GM18873 (cell line): Measurements from ENCODE around the gene PARPBP.
"Not testable (repeated sequence)": the region's sequence is repeated elsewhere in the genome, so short reads cannot be mapped to it uniquely, and the experiment has no call there.

Experiments used
- ATAC-seq: cut with Tn5 transposase; IDR thresholded peaks from one replicate; pipeline ENCODE4 v1.9.1; 2021; ENCODE audit warnings: mild to moderate bottlenecking, moderate library complexity, moderate number of reproducible peaks; ENCODE audit not compliant: unreplicated experiment, low FRiP score

PARPBP gene

GRCh38 chr12:102147062-102147587 lies 27.1 kb downstream of the PARPBP start:
- ATAC-seq, result not testable (repeated sequence)

GRCh38 chr12:102155206-102155605 lies 35.2 kb downstream of the PARPBP start:
- not testable (repeated sequence) for ATAC-seq

GRCh38 chr12:102163383-102163782 lies 43.4 kb downstream of the PARPBP start:
- no peak for ATAC-seq

DNA sequence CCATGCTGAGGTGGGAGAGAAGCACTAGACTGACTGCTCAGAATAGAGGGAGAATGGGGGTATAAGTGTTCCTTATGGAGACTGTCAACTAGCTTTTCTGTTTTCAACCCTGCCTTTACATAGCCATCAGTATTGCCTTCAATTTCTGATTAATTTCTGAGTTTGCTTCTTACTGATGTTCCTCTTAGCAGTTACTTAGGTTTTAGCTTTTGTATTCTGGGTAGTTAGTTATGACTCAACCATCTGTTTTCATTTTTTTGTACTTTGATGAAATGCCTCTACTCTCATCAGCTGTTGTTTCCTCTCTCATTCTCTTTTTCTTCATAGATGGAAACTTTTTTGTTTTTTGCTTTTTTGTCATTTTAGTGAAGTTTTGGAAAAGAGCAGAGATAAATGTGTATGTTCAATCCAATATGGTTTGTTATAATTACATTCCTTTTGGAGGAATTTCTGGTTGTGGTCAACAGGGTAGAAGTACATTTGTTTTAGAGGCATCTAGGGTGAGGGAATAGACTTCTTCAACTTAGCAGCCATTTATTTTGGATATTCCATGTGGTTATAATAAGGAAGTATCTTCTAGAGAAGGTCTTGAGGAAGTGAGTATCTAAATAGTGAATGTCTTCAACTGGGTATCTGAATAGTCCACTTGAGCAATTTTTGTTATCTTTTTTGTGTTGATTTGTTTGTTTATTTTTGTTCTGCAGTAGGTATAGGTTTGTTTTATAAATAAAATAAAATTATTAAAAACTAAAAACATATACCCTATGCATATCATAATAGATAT lies 48.0 kb downstream of the PARPBP start:
- ATAC-seq, result peak; percentile 65

GRCh38 chr12:102169922-102170621 lies 50.1 kb downstream of the PARPBP start:
- ATAC-seq, result no peak

DNA sequence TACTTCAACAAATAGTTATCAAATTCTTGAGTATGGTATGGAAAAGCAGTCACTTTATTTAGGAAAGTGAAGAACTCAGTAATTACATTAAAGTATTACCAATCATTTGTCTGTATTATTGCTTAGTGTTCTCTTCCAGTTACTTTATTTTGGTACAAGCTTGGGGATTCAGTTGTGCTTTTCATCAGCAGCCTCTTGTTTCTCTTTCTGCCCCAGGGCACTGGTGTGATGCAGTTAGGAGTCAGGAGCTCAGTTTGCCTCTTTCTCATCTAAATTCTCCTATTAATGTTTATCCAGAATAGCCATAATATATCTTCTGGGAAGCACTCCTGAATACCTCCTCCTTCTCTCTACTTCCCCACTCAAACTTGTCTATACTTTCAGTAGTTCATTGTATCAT lies 52.0 kb downstream of the PARPBP start:
- no peak for ATAC-seq

DNA sequence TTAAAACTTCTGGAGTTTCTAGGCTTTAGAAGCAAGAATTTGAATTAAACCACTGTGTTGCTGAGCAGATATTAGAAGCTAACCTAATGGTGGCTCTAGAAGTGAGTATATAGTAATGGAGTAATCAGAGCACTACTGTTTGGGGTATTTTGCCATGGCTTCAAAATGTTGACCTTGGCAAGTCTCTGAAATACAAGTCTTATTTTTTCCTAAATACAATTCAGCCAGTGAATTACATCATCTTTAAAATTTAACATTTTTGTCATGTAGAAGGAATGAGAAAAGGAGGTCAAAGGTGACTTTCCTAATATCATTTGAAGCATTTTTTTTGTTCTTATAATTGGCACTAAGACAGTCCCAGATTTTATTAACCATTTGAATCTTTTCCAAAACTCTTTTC lies 52.5 kb downstream of the PARPBP start:
- ATAC-seq, result no peak

GRCh38 chr12:102174117-102174516 lies 54.1 kb downstream of the PARPBP start:
- no peak for ATAC-seq

GRCh38 chr12:102174761-102175160 lies 54.8 kb downstream of the PARPBP start:
- ATAC-seq, result no peak

DNA sequence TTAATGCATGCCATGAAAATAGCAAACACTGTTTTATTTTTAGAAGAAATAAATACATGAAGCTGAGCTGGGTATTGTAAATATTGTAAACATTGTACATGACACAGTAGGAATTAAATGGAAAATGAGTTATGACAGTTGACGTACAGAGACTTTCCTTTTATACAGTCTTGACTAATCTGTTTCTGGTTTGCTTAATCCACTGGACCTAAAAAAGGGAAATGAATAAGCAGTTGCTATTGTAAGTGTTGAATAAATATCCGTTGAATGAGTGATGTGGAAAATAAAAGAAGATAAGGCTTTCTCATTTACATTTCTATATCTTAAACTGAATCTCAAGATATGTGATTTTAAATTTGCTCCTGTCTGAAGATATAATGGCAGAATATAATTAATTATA lies 62.7 kb downstream of the PARPBP start:
- no peak for ATAC-seq

- ATAC-seq, result no peak
Observed at GRCh38 chr12:102195826-102196225, 75.8 kb downstream of the PARPBP start.

DNA sequence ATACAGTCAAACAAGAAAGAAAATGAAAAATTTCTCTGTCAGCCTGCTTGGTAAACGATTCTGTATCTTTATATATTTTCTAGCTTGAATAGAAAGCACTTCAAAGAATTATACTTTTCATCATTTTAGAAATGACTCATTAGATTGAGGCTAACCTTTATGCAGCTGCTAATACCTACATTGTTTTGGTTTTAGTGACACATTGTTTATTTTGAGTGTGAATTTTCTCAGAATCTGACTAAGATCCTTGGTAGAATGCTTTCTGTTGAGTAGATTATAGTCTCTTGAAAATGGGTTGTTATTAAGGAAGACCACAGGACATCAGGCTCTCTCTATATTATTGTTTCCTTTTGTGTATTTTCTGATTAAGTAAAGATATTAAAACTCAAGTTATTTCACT lies 77.8 kb downstream of the PARPBP start, which contains the start of gene PMCH:
Gene PMCH (minus strand): TSS at position 45 of the 400 bp plus-strand sequence. CDS start 63 bp downstream, outside the sequence.
- ATAC-seq, result peak; percentile 75

DNA sequence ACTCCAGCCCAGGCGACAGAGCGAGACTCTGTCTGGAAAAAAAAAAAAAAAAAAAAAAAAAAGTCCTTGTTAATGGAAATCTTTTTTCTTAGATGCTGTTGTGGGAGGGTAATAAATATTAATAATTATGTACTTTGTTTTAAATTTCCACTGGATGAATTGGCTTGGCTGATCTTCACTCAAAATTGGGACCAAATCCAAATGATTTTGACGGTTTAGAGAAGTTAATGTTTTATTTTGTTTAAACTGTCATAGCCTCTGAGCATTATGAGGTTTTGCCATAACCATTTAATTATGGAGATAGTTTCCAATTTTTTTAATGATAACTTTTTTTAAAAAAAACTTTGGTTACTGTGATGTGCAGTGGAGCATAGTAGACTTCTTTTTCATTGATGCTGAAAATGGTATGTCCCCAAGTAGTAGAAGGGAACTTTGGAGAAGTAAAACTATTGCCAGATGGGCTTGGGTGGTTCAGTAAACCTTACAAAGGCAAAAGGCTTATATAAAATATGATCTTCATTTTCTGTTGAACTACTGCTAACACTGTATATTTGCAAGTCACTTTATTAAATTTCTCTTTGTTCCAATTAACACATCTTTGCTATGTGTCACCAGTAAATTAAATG lies 81.6 kb downstream of the PARPBP start:
- no peak for ATAC-seq

- ATAC-seq, result no peak
Observed at GRCh38 chr12:102202556-102202955, 82.6 kb downstream of the PARPBP start.

DNA sequence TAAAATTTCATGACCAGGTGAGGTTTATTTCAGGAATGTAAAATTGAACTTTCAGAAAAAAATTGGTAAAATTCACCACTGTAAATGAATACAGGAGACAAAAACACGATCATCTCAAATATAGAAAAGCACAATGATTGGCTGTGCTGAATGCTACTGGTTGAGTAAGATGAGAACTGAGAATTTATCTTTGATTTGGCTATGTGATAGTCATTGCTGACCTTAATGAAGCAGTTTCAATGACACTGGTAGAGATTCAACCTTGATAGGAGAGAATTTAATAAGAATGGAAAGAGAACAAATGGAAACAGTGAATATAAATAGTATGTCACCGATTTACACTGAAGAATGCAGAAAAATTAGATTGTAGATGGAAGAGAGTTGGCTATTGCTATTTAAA lies 84.0 kb downstream of the PARPBP start:
- no peak for ATAC-seq

DNA sequence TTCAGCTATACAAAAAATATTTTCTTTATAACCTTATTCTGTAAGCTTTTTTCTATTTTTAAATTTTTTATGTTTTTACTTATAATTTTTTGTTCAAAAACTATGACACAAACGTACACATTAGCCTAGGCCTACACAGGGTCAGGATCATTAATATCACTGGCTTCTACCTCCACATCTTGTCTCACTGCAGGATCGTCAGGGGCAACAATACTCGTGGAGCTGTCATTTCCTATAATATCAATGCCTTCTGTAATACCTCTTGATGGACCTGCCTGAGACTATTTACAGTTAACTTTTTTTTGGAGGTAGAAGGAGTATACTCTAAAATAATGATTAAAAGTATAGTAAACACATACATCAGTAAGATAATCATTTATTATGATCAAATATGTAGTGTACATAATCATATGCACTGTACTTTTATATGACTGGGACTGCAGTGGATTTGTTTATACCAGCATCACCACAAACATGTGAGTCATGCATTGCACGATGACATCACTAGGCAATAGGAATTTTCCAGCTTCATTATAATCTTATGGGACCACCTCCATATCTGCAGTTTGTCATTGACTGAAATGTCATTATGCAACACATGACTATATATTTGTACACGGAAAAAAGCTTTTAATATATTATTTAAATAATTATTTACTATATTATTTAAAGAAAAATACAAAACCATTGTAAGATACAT lies 96.2 kb downstream of the PARPBP start:
- ATAC-seq, result no peak

GRCh38 chr12:102220736-102221135 lies 100.8 kb downstream of the PARPBP start:
- no peak for ATAC-seq

- no peak for ATAC-seq
Observed at GRCh38 chr12:102227954-102228353, 108.0 kb downstream of the PARPBP start.

GRCh38 chr12:102232036-102232435 lies 112.1 kb downstream of the PARPBP start:
- no peak for ATAC-seq

DNA sequence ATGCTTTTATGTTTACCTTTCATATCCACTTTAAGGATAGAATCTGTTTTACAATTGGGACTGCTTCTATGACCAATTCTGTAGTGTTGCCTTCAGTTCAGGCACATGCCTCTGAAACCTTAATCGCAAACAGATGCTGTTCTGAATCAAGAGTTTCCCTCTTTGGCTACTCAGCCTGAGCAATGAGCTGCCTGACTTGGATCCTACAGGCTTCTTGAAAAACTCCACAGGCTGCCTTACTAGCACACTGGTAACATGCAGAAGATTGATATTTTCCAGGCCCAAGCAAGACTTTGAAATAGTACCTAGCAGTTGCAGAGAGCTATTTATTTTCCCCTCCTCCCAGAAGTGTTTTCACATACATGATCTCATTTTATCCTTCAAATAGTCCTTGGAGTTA lies 112.5 kb downstream of the PARPBP start:
- no peak for ATAC-seq

DNA sequence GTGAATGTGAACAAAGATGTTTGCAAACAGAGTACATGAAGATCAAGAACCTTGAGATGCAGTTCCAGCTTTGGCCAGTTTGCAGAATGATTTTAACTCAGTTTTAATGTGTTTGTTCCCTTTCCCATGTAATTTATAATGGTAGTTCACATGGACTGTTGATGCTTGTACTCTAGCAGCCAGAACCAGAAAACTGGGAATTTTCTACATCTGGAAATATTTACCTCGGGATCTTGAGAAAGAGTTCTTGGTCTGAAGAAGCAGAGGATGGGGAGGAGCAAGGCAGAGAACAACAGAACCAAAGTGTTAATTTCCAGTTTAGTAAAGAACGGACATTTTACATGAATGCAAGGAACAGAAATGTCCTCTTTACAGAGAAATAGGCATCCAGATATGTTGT lies 114.6 kb downstream of the PARPBP start:
- ATAC-seq, result no peak
